ENCODE data around the gene NDEL1.
A peak's percentile ranks its signal among the peaks of the same experiment; 100 is the strongest.

NDEL1 gene

DNA sequence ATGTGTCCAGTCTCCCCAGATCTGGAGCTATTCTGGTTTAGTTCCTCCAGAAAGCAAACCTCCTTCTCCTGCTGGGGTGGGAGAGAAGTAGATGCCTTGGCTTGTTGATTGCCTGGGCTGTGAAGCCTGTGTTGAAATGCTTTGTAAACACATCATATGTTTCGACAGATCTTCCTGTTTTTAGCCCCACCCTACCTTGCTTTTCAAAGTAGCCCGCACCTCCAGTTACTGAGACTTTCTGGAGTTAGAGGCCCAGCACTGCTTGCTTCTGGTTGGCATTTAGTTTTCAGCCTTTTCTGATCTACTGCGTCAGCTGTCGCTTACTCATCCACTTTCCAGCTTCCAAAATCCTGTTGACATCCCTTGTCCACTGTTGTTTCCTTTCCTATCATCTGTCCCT is 17.9 kb upstream of the NDEL1 start:
- DNase-seq (no peak), ATAC-seq (no peak)

DNA sequence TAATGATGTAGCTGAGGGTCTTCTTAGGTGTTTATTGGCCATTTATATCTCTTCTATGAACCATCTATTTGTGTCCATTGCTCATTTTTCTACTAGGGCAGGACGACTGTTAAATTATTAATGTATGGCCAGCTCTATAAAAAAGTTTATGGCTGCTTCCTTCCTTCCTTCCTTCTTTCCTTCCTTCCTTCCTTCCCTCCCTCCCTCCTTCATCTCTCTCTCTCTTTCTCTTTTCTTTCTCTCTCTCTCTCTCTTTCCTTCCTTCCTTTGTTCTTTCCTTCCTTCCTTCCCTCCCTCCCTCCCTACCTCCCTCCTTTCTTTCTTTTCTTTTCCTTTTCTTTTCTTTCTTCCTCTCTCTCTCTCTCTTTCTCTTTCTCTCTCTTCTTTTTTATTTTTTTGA is 17.2 kb upstream of the NDEL1 start:
- ATAC-seq: no peak

DNA sequence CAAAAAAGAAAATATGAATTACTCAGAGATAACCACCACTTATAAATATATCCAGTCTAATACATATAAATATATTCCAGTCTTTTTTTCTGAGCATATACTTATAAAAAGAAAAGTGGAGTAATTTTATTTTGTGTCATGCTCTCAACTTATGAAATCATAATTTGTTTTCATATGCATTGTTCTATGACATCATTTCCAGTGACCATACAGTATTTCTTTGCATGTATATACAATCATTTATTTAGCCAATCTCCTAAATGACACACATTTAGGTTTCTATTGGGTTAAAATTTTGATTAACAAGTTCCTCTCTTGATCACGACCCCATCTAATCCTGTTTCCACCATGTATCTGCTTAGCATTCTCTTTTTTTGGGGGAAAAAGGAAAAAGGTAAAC is 16.4 kb upstream of the NDEL1 start:
- ATAC-seq (no peak), DNase-seq (no peak)

More for the DNA sequence above, 17.2 kb upstream of the NDEL1 start:
- DNase-seq: no peak

DNA sequence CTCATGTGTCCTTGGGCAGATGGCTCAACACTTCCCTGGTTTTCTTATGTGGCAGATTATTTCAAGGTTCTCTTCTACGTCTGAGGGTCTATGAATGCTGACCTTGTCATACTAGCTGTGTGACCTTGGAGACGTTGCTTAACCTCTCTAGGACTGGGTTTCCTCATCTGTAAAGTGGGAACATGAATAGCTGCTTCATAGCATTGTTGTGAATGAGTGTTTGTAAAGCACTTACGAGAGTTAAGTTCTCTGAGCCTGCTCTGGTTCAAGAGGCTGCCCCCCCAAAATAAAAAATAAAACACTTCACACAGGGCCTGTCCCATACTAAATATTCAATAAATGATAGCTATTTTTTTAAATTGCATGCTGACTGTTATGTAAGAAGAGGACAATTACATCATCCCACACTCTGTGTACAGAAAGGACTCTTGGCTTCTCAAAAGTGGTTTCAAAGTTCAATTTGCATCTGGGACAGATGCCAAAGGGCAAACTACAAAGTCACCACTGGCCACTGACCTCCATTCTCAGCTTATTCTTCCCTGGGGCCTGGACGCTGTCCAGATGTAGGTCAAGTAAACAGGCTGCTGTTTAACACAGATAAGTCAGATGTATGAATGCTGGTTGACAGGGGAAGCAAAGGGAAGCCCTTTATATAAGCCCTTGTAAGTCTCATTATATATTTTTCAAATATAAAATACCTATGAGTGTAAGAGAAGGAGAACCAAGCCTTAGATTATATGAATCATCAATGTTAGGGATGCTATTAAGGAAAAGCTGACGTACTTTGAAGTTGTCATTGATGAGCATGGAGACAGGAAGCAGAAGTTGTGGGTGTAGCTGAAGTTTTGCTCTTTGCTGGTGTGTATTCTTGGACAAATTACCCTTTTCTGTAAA is 15.4 kb upstream of the NDEL1 start:
- no peak for DNase-seq
- no peak for ATAC-seq

DNA sequence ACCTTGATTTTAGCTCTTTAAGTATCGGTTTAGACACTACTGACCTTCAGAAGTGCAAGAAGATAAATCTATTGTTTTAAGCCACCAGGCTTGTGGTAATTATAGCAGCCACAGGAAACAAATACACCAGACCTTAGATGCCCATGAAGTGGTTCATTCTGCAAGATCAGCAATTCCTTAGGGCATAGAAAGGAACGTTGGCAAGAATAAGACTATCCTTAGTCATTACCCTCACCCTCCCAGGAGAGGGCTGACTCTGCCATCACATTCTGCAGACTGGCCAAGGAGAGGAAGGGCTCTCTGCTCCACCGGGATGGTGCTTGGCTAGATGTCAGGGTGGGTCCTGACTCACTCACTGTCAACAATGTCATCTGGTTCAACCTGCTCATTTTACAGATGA is 14.1 kb upstream of the NDEL1 start:
- DNase-seq: no peak
- no peak for ATAC-seq

DNA sequence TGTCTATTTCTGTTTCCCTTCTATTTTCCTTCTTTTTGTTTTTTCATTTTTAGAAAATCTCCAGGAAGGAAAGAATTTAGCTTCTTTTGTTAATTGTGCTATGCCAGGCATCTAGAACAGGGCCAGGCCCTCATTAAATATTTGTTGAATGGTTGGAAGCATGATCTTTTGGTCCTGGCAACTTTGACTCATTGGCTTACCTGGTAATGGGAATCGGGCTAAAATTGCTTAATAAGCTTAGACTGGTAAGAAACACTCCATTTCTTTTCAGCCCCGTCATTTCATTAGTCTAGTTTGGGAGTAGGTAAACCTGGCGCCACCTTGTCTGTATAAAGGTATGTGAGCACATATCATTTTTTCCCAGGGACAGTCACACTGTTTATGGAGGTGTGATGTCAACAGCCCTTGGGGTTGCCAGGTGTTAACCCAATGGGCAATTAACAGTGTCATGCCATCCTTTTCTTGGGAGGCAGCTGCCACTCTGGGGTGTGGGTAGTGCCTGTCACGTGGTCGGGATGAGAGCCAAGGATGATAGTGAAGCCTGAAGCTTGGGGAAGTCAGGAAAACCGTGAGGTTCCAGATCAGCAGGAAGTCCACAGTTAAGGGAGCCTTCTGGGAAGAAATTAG is 9.5 kb upstream of the NDEL1 start:
- ATAC-seq (no peak), DNase-seq (no peak)

DNA sequence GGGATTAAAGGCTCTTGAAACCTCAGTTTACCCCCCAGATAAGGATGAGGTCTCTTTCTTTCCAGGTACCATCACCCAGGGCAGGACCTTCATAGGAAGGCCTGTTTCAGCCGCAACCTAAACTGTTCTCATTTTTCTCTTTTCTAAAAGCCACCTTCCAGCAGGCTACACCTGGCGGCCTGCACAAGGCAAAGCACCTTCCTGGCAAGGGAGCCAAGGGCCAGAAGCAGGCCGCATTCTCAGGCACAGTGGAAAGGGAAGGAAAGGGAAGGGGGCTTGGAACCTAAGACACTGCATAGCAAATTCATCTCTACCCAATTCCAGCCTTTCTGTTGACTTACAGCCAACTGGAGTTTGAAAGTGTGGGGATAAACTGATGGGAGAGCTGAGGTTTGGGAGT is 8.9 kb upstream of the NDEL1 start:
- DNase-seq (no peak), ATAC-seq (no peak)

DNA sequence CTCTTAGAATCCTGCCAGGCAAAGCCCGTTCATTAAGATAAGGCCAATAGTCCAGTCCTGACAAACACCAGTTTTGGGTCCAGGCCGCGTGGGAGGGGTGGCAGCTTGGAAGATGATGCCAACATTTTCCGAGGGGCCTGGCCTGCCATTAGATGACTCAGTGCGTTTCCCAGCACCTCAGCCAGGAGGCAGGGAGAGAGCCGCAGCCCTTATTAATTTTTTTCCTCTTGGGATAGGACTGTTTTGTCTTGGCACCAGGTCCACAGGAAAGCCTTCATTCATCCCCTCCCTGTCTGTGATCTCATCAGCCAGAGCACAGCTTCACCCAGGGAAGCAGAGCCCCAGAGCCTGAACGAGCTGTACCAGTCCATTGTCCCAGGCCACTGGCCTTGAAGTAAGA is 4.7 kb upstream of the NDEL1 start:
- DNase-seq (no peak), ATAC-seq (no peak)

DNA sequence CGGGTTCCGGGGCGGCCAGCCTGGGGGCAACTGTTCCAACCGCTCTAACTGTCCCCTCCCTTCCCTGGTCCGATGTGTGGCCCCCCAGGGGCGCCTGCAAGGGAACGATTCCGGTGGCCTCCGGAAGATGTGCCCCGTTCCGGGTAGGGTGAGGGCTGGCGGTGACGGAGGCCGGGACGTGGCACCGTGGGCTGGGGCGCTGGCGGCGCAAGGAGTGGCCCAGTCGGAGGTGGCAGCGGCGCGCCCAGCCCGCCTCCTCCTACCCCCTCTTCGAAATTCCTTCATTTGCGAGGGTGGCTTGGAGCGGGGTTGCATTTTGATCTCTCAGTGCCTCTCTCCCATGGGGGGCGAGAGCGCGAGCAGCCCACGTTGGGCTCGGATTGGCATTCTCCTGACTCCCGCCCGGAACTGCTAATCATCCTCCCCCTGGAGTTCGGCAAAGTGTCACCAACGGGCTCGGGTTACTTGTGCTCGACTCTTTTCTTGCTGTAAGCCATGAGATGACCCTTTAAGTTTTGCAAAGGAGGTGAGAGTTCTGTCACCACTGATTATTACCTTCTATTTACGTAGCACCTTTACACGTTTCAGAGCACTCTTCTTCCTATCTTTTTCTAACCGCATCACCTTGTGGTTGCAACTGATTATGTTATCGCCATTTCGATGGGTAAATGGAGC is 622 bp downstream of the NDEL1 start:
- peak; percentile 74 for DNase-seq

DNA sequence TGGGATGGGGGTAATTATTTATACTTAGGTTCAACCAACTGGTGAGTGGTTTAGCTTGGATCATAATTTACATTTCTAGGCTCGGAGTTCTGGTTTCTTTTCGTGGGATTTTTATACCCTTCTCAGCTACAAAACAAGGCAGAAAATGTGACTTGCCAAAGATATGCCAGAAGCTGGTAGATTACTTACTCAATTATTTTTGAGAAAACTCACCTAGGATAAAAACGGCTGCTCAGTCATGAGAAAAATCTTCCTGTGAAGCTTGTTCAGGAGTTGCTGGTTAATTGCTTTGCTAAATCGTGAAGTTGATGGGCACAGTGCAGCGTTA is 1.1 kb downstream of the NDEL1 start:
- DNase-seq (no peak), ATAC-seq (no peak)

More for the DNA sequence above, 622 bp downstream of the NDEL1 start:
- ATAC-seq: peak; percentile 68

DNA sequence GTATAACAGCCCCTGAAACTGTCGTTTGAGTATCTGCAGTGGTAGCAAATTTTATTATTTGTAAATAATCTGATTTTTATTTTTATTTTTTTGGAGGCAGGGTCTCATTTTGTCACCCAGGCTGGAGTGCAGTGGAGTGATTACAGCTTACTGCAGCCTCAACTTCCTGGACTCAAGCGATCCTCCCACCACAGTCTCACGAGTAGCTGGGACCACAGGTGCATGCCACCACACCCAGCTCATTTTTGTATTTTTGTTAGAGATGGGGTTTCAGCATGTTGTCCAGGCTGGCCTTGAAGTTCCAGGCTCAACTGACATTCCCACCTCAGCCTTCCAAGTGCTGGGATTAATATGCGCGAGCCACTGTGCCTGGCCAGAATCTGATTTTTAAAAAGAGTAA is 2.8 kb downstream of the NDEL1 start:
- DNase-seq: no peak
- ATAC-seq: no peak

DNA sequence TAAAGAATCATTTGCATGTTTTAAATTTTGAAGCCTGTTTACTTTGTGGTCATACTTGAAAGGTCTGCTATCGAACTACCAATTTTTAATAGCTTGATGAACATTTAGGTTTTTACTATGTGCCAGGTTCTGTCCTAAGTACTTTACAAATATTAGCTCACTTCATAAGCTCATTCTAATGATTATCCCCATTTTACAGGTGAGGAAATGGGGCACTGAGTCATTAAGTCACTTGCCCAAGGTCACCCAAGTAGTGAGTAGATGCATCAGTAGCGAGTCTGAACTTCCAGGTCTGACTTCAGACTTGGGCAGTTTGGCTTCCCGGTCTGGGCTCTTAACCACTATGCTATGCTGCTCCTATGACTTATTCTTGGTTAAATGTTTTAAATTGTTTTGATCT is 4.0 kb downstream of the NDEL1 start:
- ATAC-seq (no peak), DNase-seq (no peak)

DNA sequence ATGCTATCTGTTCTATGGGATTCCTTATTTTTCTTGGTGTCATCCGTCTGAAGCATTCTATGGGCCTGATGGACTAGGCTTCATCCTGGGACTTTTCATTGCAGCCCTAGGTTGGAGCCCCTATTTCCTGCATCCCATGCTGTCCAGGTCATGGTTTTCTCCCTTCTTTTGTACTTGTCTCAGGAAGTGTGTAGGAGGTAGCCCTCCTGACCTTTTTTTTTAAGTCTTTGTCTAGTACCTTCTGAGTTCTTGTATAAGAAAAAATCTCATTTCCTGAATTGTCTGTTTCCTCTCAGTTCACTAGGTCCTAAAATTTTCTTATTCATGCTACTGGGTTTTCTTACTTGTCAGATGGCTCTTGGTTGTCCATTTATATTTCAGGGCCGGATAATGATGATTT is 6.0 kb downstream of the NDEL1 start:
- ATAC-seq (no peak), DNase-seq (no peak)

DNA sequence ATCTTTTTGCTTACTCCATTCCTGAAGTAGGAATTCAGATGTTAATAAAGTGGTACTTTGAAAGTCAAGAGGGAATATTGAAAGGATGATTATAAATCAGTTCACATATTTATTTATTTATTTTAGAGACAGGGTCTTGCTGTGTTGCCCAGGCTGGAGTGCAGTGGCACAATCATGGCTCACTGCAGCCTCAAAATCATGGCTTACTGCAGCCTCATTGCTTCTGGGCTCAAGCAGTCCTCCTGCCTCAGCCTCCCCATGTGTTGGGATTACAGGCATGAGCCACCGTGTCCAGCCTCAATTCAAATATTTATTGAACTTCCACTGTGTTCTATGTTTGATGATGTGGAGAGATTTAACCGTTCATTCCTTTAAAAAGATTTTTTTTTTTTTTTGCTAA is 6.6 kb downstream of the NDEL1 start:
- DNase-seq: no peak

DNA sequence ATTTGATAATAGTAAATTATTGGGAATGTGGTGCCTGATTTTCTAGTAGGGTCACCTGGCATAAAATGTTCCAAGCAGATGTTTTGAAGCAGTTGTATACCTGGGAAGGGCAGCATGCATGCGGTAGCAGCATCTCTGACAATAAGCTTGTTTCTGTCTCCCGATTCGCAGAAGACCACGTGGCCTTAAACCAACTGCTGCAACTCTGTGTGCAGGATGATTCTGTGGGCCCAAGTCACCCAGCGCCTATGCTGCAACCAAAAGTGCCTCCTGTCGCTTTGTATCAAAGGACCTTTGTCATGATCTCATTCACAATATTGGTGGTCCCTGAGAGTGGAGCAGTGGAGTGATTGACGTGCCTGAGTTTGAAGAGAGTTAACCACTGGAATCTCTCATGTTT is 8.1 kb downstream of the NDEL1 start:
- ATAC-seq: no peak

More for the DNA sequence above, 6.6 kb downstream of the NDEL1 start:
- no peak for ATAC-seq

DNA sequence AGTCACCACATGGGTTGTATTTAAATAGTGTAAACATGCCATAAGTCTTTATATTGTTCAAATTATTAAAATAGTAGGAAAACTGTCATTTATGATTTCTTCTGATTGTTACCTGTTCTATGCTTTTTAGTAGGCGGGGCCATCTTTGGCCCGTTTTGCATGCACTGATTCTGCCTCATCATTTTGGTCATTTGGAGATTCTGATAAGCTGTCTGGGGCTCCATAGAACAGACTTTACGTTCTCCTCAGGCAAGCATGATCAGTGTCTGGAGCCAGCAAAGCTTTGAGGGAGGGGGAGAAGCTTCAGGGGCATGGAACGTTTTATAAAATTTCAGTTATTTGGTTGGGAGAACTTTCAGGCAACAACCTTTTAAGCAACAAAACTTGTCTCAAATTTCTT is 8.8 kb downstream of the NDEL1 start:
- ATAC-seq: no peak
- DNase-seq: no peak

More for the DNA sequence above, 8.1 kb downstream of the NDEL1 start:
- no peak for DNase-seq

DNA sequence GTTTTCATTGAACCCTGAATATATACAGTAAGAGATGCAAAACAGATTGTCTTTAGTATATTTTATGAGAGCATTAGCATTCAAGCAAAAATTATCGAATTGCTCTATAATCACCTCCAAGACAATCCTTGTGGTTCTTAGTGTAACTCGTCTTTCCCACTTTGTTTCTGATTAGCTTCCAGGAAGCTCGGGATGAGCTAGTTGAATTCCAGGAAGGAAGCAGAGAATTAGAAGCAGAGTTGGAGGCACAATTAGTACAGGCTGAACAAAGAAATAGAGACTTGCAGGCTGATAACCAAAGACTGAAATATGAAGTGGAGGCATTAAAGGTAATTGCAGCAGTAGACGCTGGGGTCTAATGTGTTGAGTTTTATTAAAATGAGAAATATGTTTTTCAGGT is 9.9 kb downstream of the NDEL1 start:
- DNase-seq: no peak
- ATAC-seq: no peak

DNA sequence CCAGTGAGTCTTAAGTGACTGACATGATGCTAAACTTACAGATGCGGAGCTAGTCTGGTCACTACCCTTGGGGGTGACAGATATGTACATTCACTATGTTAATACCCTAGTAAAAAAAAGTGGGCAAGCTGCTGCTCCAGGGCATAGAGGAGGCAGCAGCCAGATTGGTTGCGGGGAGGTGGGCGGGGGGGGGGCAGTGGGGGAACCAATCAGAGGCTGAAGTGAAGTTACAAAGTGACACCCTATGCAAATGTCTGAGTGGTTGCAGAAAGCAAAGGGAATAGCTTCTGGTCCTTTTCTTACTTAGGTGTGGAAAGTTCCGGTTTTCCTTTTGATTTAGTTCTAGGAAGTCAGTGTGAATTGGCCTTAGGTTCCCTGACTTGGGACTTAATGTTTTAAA is 12.1 kb downstream of the NDEL1 start:
- DNase-seq: no peak
- ATAC-seq: no peak

DNA sequence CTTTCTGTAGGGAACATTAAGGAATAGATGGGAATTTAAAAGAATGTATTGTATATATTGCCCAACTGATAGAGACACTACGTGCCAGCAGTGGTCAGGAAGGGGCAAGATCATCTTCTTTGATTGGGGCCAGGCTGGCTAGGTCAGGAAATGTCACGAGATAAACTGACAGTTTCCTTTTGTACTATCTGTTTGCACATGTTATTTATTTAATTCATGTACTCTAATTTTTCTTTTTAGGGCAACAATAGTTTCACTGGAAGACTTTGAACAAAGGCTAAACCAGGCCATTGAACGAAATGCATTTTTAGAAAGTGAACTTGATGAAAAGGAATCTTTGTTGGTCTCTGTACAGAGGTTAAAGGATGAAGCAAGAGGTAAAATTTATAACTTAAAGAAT is 12.6 kb downstream of the NDEL1 start:
- no peak for DNase-seq
- no peak for ATAC-seq

DNA sequence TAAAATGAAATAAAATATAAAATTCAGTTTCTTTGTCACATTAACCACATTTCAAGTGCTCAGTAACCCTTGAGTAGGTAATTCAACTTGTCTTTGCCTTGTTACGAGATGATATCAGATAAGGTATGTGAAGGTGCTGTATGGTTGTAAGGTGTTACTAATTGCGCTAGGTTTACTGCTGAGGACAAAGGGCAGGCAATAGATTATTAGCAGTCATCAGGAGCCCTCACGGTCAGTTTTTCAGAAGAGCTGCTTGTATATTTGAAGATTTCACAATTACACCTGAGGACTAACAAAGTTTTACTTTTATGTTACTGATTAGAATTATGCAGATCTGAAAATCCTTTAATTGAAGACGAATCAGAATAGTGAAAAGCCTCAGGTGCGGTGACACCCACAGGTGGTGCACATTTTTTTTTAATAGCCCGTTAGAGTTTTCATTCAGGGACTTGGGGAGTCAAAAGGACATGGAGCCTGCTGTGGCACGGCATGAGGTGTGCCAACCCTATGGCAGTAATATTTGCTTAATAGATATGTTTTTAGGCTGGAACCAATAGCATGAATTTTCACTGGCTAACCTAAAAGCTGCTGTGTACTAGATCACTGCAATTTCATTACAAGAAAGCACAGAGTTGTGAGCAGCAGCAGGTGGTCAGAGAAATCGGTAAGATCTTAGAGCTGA is 16.4 kb downstream of the NDEL1 start:
- ATAC-seq (no peak), DNase-seq (no peak)

DNA sequence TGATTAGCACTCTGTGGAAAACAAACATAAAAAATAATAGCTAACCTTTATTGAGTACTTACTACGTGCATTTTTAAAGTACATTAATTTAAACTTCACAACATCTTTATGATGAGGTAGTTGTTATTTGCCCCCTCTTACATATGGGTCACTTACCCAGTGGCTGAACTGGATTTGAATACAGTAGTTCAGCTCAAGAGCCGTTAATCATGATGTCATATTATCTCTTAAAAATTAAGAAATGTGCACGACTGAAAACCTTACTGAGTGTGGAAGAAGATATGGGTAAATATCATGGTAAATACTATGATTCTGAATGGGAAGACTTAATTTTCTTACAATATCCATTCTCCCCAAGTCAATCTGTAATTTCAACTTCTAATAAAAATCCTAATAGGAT is 17.6 kb downstream of the NDEL1 start:
- no peak for ATAC-seq
- DNase-seq: no peak

DNA sequence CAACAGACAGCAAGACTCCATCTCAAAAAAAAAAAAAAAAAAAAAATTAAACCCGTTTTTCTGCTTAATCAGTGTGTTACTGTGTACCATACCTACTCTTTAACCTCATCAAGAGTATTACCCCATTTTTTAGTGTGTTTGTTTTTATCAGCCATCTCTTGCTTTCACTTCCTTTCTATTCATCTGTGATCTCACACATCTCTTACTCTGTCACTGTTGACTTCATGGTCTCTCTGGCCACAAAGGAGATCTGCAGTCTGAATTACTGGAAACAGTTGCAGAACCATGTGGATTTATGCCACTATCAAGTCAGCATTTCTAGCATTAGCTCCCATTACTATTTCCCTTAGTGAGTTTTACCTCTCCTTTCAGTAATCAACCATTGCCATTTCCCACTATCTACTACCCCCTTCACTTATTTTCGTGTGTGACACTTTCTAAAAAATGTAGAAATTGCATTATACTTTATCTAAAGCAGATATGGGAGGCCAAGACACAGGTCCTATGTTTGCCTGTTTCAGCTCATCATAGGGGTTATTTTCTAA is 20.1 kb downstream of the NDEL1 start:
- no peak for ATAC-seq
- no peak for DNase-seq

DNA sequence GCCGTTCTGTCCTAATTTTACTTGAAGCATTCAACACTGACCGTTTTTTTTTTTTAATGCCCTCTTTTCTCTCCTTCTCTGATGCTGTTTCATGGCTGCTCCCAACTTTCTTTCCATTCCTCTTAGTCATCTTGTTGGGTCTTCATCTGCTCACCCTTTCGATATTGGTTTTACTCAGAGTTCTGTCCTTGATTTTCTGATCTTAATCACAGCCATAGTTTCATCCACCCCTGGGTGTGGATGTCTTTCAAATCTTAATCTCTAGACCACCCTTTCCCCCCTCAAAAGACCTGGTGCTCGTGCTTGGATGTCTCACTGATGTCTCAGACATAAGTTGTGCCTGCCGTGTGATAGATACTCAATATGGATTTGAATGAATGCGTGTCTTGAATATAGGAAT is 22.4 kb downstream of the NDEL1 start:
- no peak for ATAC-seq

More for the DNA sequence above, 22.4 kb downstream of the NDEL1 start:
- no peak for DNase-seq
